Thyroid gland (tissue), 4 donors: ENCODE results near the gene PRAC1.

Source experiments
- CTCF ChIP-seq, 6 experiments: fragments of 200-600 bp in 3 of 6; fragments of 450-650 bp in 3 of 6; sonication (generic) in 3 of 6; IDR thresholded peaks; one replicate each; pipeline ENCODE4 v1.5.1; 2016 to 2019; ENCODE audit warnings: antibody characterized with exemption in 6 of 6, mild to moderate bottlenecking in 2 of 6, inconsistent platforms in 1 of 6, moderate library complexity in 1 of 6
- POLR2A ChIP-seq, 2 donors: fragments of 450-650 bp; IDR thresholded peaks; one replicate each; pipeline ENCODE4 v1.6.1; 2017; ENCODE audit warnings: antibody characterized with exemption in 2 of 2, mild to moderate bottlenecking in 2 of 2, moderate library complexity in 1 of 2

- TF ChIP-seq CTCF (IDR thresholded peaks at IDR 0.05) (no peak), POLR2A (IDR thresholded peaks at IDR 0.05) (no peak)
These were observed 46.8 kb upstream of the PRAC1 start for GRCh38 chr17:48769009-48769675.
